Activated gamma-delta T cell (primary cell): Measurements from ENCODE around the gene TRAF3IP3.

Experiments used
- DNase-seq: peaks from one replicate; lab custom pipeline; 2025; lab: John Stamatoyannopoulos, UW
- total RNA-seq, 2 donors: gene quantifications; one replicate each; lab custom pipeline; 2026; lab: John Stamatoyannopoulos, UW

The TRAF3IP3 gene
- total RNA-seq = 250 to 375 reads per million in 2 donors

DNA sequence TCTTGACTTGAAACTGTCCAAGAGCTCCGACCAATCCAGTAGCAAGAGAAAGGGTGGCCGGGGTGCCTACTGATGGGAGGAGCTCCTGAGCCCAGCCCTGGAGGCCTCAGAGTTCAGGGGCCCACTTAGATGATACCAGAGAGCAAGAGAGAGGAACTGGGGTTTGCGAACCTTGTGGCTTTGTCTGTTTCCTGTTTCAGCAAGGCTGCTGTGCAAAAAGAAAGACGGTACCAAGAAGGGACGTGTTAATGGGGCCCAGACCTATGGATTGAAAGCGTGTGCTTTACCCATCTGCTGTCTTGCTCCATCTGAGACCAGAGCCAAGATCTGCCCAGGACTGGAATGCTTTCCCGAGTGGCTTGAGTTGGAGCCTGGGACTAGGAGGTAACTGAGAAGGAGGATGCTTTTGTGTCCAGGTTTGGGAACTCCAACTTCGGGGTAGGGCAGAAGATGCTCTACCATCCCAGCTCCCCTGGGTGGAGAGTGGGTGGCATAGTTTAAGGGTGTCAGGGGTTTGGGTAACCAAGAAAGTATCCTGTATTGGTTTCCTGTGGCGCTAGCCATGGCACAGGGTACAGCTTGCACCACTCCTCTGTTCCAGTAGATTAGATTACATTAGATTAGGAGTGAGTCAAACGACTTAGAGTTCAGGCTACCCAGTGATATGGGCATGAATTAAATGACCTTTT lies at the start of gene TRAF3IP3:
TRAF3IP3 (plus strand) TSS at position 128 of the 689 bp plus-strand sequence. CDS start 3,987 bp downstream, outside the sequence.
- DNase-seq = no peak

- no peak for DNase-seq
Observed at GRCh38 chr1:209706622-209707021, 49.2 kb upstream of the TRAF3IP3 start.

DNA sequence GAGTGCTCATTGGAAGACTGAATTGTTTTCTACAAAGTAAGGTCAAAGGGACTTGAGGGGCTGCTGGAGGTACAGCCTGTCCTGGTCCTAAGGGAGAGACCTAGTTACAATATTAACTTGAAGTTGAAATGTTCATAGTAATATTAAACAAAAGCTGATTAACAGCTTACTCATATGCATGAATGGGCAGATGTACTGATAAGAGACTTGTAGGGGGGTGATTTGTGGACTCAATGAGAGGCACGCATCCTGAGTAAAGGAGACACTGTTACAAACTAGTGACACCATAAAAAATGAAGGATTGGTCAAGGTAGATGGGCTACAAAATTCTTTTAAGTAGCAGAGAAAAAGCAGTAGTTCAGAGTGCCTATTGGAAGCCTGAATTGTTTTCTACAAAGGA lies 48.5 kb upstream of the TRAF3IP3 start:
- no peak for DNase-seq

GRCh38 chr1:209708297-209708696 lies 47.6 kb upstream of the TRAF3IP3 start:
- no peak for DNase-seq

GRCh38 chr1:209710093-209710492 lies 45.8 kb upstream of the TRAF3IP3 start:
- DNase-seq = no peak

DNA sequence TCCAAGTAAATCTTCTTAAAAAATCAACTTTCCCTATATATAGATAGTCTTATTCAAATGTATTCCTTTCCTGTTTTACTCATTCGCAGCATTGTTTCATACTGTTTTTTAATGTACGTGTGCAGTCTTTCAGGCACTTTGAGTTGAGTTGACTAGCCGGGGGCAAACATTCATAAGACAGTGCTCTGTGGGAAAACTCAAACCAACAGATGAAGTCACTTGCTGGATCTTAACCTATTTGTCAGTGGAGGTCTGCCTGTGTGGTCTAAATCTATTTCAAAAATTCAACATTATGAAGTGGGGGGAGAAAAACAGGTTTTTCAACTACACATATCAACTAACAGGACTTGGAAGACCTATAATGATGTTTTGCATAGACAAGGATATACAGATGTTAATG lies 45.0 kb upstream of the TRAF3IP3 start:
- DNase-seq = no peak

GRCh38 chr1:209714338-209714737 lies 41.5 kb upstream of the TRAF3IP3 start:
- DNase-seq = no peak

DNA sequence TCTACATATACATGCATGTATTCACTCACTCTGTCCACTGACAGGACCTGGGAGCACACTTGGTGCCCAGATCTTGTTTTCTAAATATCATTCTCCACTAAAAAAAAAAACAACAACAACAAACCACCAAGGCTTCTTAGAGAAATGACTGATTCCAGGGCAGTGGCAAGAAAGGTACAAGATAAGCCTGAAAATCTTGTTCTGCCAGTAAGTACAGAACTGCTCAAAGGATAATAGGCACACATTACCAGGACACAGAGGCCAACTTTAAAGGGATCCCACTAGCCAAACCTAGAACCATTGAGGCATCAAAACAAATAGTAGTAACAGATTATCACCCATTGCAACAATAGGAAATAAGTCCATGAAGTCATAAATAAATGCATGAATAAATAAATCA lies 40.5 kb upstream of the TRAF3IP3 start:
- no peak for DNase-seq

DNA sequence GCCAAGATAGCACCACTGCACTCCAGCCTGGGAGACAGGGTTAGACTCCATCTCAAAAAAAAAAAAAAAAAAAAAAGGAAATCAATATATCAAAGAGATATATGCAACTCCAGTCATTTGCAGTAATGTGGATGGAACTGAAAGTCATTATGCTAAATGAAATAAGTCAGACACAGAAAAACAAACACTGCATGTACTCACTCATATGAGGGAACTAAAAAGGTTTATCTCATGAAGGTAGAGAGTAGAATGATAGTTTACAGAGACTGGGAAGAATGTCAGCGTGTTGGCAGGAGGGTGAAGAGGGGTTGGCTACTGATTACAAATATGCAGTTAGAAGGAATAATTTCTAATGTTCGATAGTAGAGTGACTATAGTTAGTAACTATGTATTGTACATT lies 38.0 kb upstream of the TRAF3IP3 start:
- no peak for DNase-seq

- DNase-seq = no peak
Observed at GRCh38 chr1:209720326-209720725, 35.5 kb upstream of the TRAF3IP3 start.

GRCh38 chr1:209720826-209721225 lies 35.0 kb upstream of the TRAF3IP3 start:
- DNase-seq = no peak

- DNase-seq = no peak
Observed at GRCh38 chr1:209721323-209721722, 34.5 kb upstream of the TRAF3IP3 start.

DNA sequence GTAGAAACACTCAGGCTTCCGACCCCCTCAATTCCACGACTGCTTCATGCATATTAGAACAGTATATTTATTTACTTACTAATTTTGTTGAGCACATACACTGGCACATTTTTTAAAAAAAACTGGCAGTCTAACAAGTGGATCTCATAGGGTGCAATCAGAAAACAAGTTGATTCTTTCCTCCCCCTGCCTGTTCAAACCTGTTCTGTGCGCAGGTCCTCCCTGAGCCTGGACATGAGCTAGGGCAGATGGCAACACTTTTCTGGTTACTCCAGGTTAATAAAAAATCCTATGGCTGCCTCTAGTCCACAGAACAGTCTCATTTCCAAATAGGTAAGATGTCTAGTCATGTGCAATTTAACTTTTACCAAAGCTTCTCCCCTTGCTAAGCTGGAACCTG lies 32.6 kb upstream of the TRAF3IP3 start:
- DNase-seq = no peak

- DNase-seq = no peak
Observed at GRCh38 chr1:209723756-209724693, 31.8 kb upstream of the TRAF3IP3 start.

- no peak for DNase-seq
Observed at GRCh38 chr1:209727286-209727685, 28.6 kb upstream of the TRAF3IP3 start.

DNA sequence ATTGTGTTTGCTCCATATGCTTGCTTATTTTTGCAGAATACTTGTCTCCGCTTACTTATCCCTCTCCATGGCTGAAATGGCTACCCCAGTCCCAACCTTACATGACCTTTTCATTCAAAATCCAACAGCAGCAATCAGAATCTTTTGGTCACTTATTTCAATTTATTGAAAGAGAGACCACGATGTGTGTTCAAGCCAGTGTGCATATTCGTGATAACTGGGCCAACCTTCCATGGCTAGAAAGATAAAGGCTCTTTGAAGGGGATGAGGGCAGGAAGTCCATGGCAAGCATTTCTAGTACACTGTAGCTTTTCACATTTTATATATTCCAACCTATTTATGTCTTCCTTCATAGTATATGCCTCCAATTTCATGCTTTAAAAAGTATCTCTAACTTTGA lies 28.1 kb upstream of the TRAF3IP3 start:
- DNase-seq = no peak

- no peak for DNase-seq
Observed at GRCh38 chr1:209728466-209728865, 27.4 kb upstream of the TRAF3IP3 start.

GRCh38 chr1:209729436-209729835 lies 26.4 kb upstream of the TRAF3IP3 start:
- no peak for DNase-seq

- DNase-seq = no peak
Observed at GRCh38 chr1:209732725-209733124, 23.1 kb upstream of the TRAF3IP3 start.

DNA sequence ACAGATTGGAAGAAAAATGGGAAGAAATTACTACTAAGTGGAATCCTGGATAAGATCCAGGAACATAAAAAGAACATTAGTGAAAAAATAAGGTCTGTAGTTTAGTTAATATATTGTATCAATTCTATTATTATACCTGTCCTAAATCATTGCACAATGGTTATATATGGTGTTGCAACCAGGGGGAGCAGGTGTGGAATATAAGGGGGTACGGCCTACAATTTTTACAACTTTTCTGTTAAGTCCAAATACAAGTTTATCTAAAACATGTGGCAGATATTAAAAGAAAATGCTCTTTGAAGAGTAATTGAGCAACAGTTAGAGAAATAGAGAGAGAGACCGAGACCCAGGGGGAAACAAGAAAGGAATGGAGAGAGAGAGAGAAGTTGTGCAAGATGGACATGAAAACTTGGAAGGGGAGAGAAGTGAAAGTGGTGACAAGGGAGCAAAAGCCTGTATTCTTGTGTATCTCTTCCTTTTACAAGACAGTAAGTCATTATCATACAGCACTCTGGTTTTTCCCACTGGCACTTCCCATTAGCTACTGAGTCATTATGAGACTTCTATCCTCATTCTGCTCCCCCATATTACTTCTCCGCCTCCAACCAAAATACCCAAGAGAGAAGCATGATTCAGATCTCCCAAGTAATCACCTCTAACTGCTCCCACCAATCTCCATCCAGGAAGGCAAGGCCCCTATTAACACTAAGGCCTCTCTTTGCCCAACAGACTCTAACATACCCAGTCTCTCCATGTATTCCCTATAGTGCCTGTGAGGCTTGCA lies 22.3 kb upstream of the TRAF3IP3 start:
- DNase-seq = no peak

DNA sequence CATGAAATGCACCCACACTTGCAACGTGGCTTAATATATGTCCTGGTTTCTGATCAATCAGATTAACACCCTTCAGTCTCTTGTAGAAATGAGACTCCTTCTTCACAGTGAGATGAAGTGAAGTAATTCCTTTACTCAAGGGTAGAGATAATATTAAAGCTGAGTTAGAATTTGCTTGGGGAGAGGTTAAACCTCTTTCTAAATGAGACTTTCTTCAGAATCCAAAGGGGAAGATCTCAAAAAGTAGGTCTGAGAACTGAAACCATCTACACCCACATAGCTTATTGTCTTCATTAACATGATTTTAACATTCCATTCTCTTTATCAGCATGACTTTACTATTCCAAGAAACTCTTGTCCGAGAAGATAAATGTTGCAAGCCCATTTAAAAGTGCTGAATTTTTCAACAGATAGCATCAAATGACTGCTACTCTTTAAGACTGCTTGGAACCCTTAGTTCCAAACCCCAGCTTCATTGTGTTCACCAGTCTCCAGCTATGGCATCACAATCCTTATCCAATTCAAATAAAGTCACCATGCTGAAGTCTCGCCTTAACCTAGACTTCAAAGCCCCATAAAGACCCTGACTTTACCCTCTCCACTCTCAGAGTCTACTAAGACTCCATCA lies 19.2 kb upstream of the TRAF3IP3 start:
- DNase-seq = no peak

GRCh38 chr1:209737118-209737505 lies 18.7 kb upstream of the TRAF3IP3 start:
- no peak for DNase-seq
